HG02571 (cell line): ENCODE results near the gene CBARP.

Source experiments
- ATAC-seq: cut with Tn5 transposase; IDR thresholded peaks from one replicate; pipeline ENCODE4 v1.9.1; 2021; ENCODE audit warnings: mild to moderate bottlenecking, moderate library complexity; ENCODE audit not compliant: unreplicated experiment

CBARP gene

GRCh38 chr19:1264801-1265614 is 27.2 kb upstream of the CBARP start:
- ATAC-seq, result no peak

DNA sequence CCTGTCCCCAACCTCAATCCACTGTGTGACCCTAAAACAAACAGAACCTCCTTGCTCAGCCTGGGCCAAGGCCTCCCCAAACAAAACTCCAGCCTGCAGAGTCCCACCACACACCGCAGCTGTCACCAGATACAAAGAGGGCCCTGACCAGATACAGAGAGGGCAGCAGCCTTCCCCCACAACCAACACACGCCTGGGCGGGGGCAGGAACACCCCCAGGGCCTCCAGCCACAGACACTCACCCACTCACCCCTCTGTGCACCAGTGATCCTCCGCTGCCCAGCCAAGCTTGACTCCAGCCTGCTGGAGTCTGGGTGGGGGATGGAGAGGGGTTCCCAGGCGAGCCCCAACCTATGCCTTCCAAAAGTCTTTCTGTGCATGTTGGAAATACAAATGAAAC is 25.4 kb upstream of the CBARP start:
- ATAC-seq, result no peak

GRCh38 chr19:1262623-1263123 is 24.9 kb upstream of the CBARP start:
- ATAC-seq, result no peak

GRCh38 chr19:1261798-1262622 is 24.2 kb upstream of the CBARP start:
- no peak for ATAC-seq

GRCh38 chr19:1261538-1261797 is 23.7 kb upstream of the CBARP start:
- no peak for ATAC-seq

- peak; percentile 43 for ATAC-seq
These were observed 23.1 kb upstream of the CBARP start for GRCh38 chr19:1260749-1261537.

DNA sequence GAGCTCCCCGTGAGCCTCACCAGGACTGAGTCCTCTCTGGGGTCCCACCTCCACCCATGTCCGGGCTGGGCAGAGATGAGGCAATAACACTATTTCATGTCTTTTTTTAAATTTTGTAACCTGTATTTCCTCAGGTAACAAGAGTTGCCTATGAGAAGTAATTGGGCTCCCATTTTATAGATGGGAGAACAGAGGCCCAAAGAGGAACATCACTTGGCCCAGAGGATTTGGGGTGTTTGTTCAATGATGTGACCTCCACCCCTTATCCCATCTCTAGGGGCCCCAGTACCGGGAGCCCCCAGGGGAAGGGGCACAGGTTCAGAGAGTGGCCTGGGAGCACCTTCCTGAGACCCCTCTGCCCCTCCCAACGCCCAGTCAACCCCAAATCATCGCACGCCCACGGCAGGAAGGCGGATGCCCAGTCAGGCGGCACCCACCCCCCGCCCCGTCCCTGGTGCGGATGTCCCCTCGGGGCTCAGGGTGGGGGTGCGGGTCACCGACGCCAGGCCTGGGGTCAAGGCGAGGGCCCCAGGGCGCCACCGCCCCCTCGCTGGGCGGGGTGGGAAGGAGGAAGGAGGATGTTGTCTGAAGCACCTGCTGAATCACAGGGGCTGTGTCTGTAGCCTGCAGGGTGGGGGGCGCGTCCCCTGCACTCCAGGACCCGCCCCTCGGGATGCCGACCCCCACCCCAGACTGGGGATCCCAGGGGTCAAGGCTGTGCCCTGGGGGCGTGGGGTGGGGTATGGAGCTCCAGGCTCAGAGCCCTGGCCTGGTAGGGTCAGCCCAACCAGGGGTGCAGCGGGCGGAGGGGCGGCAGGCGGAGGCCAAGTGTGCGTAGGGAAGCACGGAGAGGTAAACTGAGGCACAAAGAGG is 22.3 kb upstream of the CBARP start:
- ATAC-seq, result peak; percentile 1

DNA sequence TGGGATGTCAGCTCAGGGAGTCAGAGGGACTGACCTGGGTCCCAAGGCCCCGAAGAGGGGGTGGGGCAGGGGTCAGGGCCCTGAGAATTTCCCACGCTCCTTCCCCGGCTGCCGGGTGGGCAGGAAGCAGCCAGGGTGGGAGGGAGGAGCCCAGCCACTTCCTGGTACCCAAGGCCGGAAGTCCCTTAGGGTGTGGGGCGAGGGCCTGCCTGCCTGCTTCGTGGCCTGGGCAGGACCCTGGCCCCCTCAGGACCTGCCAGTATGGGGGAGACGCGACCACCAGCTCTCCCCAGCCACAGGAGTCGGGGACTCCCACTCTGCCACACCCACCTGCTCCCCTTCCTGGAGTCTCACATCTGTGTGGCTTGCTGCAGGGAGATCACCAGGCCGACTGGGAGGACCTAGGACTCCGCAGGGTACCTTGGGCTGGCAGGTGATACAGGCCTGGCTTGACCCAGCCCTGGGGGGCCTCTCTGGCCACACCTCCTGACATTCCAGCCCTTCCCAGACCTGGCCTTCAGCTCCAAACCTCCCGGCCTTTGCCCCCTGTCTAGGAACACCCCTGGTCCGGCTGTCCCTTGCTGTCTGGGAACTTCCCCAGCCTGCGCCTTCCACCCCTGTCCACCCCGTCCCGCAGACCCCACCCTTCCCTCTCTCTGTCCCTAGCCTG is 21.5 kb upstream of the CBARP start:
- no peak for ATAC-seq

DNA sequence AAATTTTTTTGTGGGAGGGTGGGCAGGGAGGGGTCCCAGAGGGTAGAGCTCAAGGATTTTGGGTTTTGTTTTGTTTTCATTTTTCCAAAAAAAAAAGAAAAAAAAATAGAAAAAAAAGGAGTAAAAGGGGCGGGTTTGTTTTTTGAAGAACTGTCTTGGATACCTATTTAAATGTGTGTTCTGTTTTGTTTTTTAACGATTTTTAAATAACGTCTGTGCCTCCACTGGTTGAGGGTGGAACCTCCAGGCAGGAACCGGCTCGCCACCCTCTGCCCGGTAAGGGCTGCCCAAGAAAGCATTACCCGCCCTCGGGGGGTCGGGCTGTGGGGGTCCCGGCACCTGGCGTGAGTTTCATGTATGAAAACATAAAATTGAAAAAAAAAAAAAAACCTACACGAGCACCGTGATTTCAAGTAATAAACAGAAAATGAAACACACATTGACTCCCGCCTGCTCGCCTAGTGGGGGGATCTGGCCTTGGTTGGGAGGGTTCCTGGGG is 21.0 kb upstream of the CBARP start:
- ATAC-seq, result no peak

GRCh38 chr19:1258163-1258492 is 20.3 kb upstream of the CBARP start:
- ATAC-seq, result no peak

DNA sequence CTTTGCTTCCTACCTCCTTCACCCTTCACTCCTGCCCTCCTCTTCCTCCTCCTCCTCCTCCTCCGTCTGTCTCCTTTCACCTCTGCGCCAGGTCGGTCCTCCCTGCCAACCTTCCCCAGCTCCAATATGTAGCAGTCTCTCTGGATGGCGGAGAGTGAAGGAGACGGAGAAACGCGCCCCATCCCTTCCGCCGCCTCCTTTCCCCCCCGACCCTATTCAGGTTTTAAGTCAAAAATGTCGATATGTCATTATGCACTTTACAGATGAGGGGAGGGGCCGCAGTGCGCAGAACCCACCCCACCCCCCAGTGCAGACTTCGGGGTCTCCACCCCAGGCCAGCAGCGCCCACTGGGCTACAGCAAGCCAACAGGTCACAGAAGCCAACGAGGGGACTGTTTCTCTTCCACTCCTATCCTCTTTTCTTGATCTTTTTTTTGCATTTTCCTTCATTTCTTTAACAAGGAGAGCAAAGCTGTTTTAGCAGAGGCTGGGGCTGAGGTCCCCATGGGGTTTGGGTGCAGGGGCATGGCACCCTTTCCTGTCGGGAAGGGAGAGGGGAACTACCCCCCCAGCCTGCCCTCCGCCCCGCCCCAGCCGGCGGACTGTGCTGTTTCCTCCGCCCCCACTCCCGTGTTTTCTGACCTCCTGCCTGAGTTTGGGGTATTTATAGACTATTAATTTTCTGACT is 19.8 kb upstream of the CBARP start:
- ATAC-seq, result no peak

- no peak for ATAC-seq
These were observed 19.1 kb upstream of the CBARP start for GRCh38 chr19:1256646-1257474.

DNA sequence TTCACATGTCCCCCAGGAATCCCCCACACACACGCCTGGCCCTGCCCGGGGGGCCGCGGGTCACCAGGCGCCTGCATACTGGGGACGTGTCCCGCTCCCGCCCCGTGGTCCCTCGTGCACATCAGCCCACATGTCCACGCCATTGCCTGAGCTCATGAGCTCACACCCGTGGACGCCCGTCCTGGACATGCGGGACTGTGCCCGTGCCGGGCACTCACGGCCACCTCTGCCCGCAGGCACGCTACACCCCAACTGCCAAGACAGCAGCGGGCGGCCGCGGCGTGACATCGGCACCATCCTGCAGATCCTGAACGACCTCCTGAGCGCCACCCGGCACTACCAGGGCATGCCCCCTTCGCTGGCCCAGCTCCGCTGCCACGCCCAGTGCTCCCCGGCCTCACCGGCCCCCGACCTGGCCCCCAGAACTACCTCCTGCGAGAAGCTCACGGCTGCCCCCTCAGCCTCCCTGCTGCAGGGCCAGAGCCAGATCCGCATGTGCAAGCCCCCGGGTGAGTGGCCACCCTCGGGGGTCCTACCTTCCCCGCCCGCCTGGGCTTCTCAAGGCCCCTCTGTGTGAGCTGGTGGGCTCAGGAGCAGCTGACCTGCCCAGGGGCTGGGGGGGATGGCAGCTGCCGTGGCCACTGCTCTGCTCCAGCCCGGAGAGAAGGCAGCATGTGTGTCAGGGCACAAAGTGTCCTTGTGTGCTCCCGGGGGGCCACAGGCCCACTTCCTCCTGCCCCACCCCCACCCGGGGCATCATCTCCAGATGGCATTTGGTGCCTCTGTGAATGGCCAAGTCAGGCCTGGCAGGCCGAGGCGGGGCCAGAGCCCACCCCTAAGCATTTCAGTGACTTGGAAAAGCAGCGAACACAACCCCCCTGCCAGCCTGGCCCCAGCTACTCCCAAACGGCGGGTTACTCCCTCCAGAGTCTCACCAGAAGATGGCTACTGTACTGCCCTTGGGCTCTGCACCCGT is 17.7 kb upstream of the CBARP start:
- ATAC-seq, result no peak

- no peak for ATAC-seq
These were observed 16.9 kb upstream of the CBARP start for GRCh38 chr19:1254530-1255185.

DNA sequence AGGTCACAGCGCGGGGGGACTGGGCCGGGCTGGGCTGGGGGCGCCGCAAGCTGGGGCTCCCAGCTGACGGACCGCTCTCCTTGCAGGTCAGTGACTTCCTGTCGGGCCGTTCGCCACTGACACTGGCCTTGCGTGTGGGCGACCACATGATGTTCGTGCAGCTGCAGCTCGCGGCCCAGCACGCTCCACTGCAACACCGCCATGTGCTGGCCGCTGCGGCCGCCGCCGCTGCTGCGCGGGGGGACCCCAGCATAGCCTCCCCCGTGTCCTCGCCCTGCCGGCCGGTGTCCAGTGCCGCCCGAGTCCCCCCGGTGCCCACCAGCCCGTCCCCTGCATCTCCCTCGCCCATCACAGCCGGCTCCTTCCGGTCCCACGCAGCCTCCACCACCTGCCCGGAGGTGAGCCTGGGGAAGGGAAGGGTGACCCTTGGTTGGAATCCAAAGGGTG is 16.3 kb upstream of the CBARP start:
- ATAC-seq, result no peak

DNA sequence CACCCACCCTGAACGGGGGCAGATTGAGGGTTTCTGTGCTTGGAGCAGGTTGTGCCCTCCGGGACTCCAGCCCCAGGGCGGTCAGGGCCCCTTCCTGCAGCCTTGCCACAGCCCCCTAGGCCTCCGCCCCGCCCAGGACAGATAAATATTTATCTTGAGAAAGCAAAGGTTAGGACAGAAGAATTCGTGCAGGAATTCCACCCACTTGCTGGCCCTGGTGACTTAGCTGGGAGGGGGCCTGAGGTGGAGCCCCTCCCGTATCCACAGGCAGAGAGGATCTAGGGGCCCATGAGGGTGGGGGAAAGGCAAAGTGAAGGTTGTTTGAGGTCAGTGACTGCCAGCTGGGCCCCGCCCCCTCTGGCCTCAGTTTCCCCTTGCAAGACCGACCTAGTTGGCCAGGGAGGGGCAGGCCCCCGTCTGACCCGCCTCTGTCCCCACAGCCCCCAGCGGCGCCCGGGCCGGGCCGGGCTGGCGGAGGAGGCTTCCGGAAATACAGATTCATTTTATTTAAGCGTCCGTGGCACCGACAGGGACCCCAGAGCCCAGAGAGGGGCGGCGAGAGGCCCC is 15.8 kb upstream of the CBARP start:
- ATAC-seq, result no peak
